Trophoblast cell (in vitro differentiated cells and primary cell): ENCODE measurements around the gene HS6ST3.

ENCODE experiments used
- DNase-seq, 2 donors: peaks; one replicate each; pipeline ENCODE4 v3.0.0-alpha.2; 2016
- H2AFZ ChIP-seq: 2 replicates; pipeline ENCODE4 v1.6.1; 2013; ENCODE audit warnings: low read length, moderate library complexity, mild to moderate bottlenecking; ENCODE audit not compliant: insufficient read depth, poor library complexity
- H2AK5ac ChIP-seq: 2 replicates; pipeline ENCODE4 v1.6.1; 2013; ENCODE audit warnings: mild to moderate bottlenecking, low read length
- H2BK120ac ChIP-seq: 2 replicates; pipeline ENCODE4 v1.6.1; 2013; ENCODE audit warnings: low read length, mild to moderate bottlenecking, moderate library complexity; ENCODE audit not compliant: insufficient read depth, poor library complexity
- H2BK12ac ChIP-seq: 2 replicates; pipeline ENCODE4 v1.6.1; 2013; ENCODE audit warnings: mild to moderate bottlenecking, low read length, moderate library complexity
- H2BK5ac ChIP-seq: 2 replicates; pipeline ENCODE4 v1.6.1; 2013; ENCODE audit warnings: low read length, low read depth, moderate library complexity, mild to moderate bottlenecking; ENCODE audit not compliant: poor library complexity
- H3K14ac ChIP-seq: 2 replicates; pipeline ENCODE4 v1.6.1; 2013; ENCODE audit warnings: mild to moderate bottlenecking, low read length
- H3K18ac ChIP-seq: 2 replicates; pipeline ENCODE4 v1.6.1; 2013; ENCODE audit warnings: mild to moderate bottlenecking, low read length
- H3K23ac ChIP-seq: 2 replicates; pipeline ENCODE4 v1.6.1; 2013; ENCODE audit warnings: low read length
- H3K27ac ChIP-seq: 2 replicates; pipeline ENCODE4 v1.5.1; 2013; ENCODE audit warnings: low read depth, mild to moderate bottlenecking, inconsistent platforms, low read length, moderate library complexity
- H3K27me3 ChIP-seq: 2 replicates; pipeline ENCODE4 v1.6.1; 2013; ENCODE audit warnings: inconsistent platforms, mild to moderate bottlenecking, low read length, moderate library complexity; ENCODE audit not compliant: insufficient read depth
- H3K36me3 ChIP-seq, 2 experiments: 1 replicate in 1 of 2; 2 replicates in 1 of 2; pipeline ENCODE4 v1.6.1; 2013; ENCODE audit warnings: low read length in 2 of 2, mild to moderate bottlenecking in 2 of 2, moderate library complexity in 1 of 2; ENCODE audit not compliant: insufficient read depth in 2 of 2, control insufficient read depth in 1 of 2
- H3K4ac ChIP-seq: 2 replicates; pipeline ENCODE4 v1.6.1; 2013; ENCODE audit warnings: low read depth, mild to moderate bottlenecking, low read length, moderate library complexity
- H3K4me1 ChIP-seq, 2 experiments: 1 replicate in 1 of 2; 2 replicates in 1 of 2; pipeline ENCODE4 v1.6.1; 2013; ENCODE audit warnings: low read length in 2 of 2, mild to moderate bottlenecking in 2 of 2, moderate library complexity in 1 of 2; ENCODE audit not compliant: insufficient read depth in 2 of 2, control insufficient read depth in 1 of 2
- H3K4me2 ChIP-seq: 2 replicates; pipeline ENCODE4 v1.6.1; 2013; ENCODE audit warnings: inconsistent platforms, mild to moderate bottlenecking, low read length, moderate library complexity
- H3K4me3 ChIP-seq: 2 replicates; pipeline ENCODE4 v1.5.1; 2013; ENCODE audit warnings: mild to moderate bottlenecking, low read depth, low read length, inconsistent platforms
- H3K79me1 ChIP-seq: one replicate; pipeline ENCODE4 v1.6.1; 2013; ENCODE audit warnings: low read length
- H3K79me2 ChIP-seq: 2 replicates; pipeline ENCODE4 v1.6.1; 2013; ENCODE audit warnings: low read length, mild to moderate bottlenecking; ENCODE audit not compliant: control insufficient read depth, insufficient read depth, poor library complexity
- H3K9ac ChIP-seq: 2 replicates; pipeline ENCODE4 v1.6.1; 2013; ENCODE audit warnings: mild to moderate bottlenecking, low read length
- H3K9me3 ChIP-seq: 2 replicates; pipeline ENCODE4 v1.6.1; 2013; ENCODE audit warnings: low read depth, mild to moderate bottlenecking, control low read depth, inconsistent platforms, low read length; ENCODE audit not compliant: insufficient read depth
- H4K12ac ChIP-seq: 2 replicates; pipeline ENCODE4 v1.6.1; 2013; ENCODE audit warnings: low read depth, mild to moderate bottlenecking, low read length, moderate library complexity
- H4K8ac ChIP-seq: 2 replicates; pipeline ENCODE4 v1.6.1; 2013; ENCODE audit warnings: low read depth, mild to moderate bottlenecking, low read length, moderate library complexity
- H4K91ac ChIP-seq: one replicate; pipeline ENCODE4 v1.6.1; 2013; ENCODE audit warnings: low read depth, mild to moderate bottlenecking, low read length, moderate library complexity
- WGBS: extraction: QIAGEN DNeasy Blood & Tissue Kit; methylation state at CpG from one replicate; pipeline ENCODE4 v1.1.7; 2013; ENCODE audit warnings: missing lambda C conversion rate; ENCODE audit not compliant: insufficient read length, insufficient coverage; ENCODE audit errors: extremely low coverage; 5-methylcytosine and 5-hydroxymethylcytosine counted together

Gene HS6ST3

DNA sequence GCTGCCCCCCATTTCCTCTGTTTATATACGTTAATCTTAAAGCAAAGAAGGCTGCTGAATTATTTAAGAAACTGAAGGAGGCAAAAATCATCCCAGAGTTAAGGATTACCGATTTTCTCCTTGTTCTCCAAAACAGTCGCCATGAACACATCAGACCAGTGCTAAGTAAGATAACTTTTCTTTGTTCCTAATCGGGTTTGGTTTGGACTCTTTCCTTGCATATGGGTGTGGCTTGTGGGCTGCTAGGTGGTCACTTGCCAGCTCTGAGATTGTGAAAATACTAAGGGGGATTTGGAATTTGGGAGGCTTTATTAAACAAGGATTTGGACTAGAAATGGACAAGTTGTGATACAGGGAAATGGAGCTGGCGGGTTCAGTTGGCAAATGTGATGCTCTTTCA is 692.3 kb downstream of the HS6ST3 start:
- H3K79me2 ChIP-seq = no peaks in the 10 kb centered on the region
- H2BK12ac ChIP-seq = no peak overlapping the region
- H3K27ac ChIP-seq = no peak overlapping the region
- no peak overlapping the region for H4K91ac ChIP-seq
- H3K23ac ChIP-seq = no peak overlapping the region
- H3K14ac ChIP-seq = no peak overlapping the region
- no peaks in the 10 kb centered on the region for H3K27me3 ChIP-seq
- H3K18ac ChIP-seq = no peak overlapping the region
- no peak overlapping the region for H4K12ac ChIP-seq
- H3K9me3 ChIP-seq = no peaks in the 10 kb centered on the region
- no peak overlapping the region for H3K4me3 ChIP-seq
- H3K4ac ChIP-seq = no peak overlapping the region
- no peak overlapping the region for H2BK5ac ChIP-seq
- H2AK5ac ChIP-seq = no peak overlapping the region
- no peak overlapping the region for H3K9ac ChIP-seq
- no peak overlapping the region for H3K4me2 ChIP-seq
- WGBS = no CpG with 5 or more reads among the region's 5 CpGs
- DNase-seq = no peak
- no peak overlapping the region for H2BK120ac ChIP-seq
- no peak overlapping the region for H4K8ac ChIP-seq
- H3K4me1 ChIP-seq = peaks cover 0 to 2% of the 10 kb centered on the region in 2 experiments
- no peak overlapping the region for H2AFZ ChIP-seq
- H3K36me3 ChIP-seq = no peaks in the 10 kb centered on the region
- H3K79me1 ChIP-seq = no peaks in the 10 kb centered on the region

DNA sequence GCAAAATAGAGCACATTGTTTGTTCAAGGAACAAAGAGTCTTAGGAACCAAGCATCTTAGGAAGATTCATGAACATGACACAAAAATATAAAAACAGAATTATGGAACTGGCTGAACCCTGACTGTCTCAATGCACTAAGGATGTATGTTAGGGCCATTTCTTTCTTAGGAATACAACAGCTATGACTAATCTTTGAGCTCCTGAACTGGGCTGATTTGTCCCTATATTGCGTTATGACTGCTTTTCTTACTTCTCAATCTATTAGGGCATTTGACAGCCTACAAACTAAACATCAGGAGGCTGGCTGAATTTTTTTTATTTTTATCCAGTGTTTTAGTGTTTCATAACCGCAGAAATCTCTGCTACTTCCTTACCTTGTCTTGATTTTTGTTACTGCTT is 693.1 kb downstream of the HS6ST3 start:
- no peak overlapping the region for H4K8ac ChIP-seq
- H2BK12ac ChIP-seq = no peak overlapping the region
- no peaks in the 10 kb centered on the region for H3K36me3 ChIP-seq
- no peak overlapping the region for H3K4ac ChIP-seq
- H3K79me2 ChIP-seq = no peaks in the 10 kb centered on the region
- H2BK5ac ChIP-seq = no peak overlapping the region
- no peak overlapping the region for H3K4me3 ChIP-seq
- H3K23ac ChIP-seq = no peak overlapping the region
- no peak overlapping the region for H3K9ac ChIP-seq
- peaks cover 0 to 2% of the 10 kb centered on the region in 2 experiments for H3K4me1 ChIP-seq
- no peak overlapping the region for H4K91ac ChIP-seq
- no peak overlapping the region for H3K18ac ChIP-seq
- no CpG with 5 or more reads among the region's 2 CpGs for WGBS
- no peaks in the 10 kb centered on the region for H3K79me1 ChIP-seq
- H3K14ac ChIP-seq = no peak overlapping the region
- DNase-seq = no peak
- no peak overlapping the region for H3K27ac ChIP-seq
- no peak overlapping the region for H2BK120ac ChIP-seq
- H2AK5ac ChIP-seq = no peak overlapping the region
- H3K9me3 ChIP-seq = no peaks in the 10 kb centered on the region
- H2AFZ ChIP-seq = no peak overlapping the region
- H3K4me2 ChIP-seq = no peak overlapping the region
- no peak overlapping the region for H4K12ac ChIP-seq
- no peaks in the 10 kb centered on the region for H3K27me3 ChIP-seq

DNA sequence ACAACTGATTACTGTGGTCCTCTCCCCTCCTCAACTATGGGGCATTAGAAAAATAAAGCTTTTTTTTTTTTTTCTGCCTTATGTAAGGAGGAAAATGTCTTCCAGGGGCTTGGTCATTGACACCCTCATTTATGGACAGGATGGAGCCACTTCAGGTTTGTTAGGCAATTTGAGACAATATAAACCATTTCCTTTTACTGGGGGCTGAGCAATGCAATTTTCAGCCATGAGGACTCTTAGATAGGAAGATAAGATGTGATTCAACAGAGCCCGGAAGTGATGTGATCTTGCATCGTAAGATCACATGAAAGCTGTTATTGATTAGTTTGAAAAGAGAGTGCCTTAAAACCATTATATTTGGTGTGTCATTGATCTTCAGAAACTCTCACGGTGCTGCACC is 693.6 kb downstream of the HS6ST3 start:
- Histone ChIP-seq H3K27ac (no peak overlapping the region), H3K9ac (no peak overlapping the region), H3K18ac (no peak overlapping the region), H3K4me2 (no peak overlapping the region), H2AK5ac (no peak overlapping the region), H3K4ac (no peak overlapping the region), H2AFZ (no peak overlapping the region), H3K4me3 (no peak overlapping the region), H2BK12ac (no peak overlapping the region), H3K14ac (no peak overlapping the region), H3K27me3 (no peaks in the 10 kb centered on the region), H4K12ac (no peak overlapping the region), H4K91ac (no peak overlapping the region), H3K23ac (no peak overlapping the region), H3K9me3 (no peaks in the 10 kb centered on the region), H3K79me2 (no peaks in the 10 kb centered on the region), H3K79me1 (no peaks in the 10 kb centered on the region), H4K8ac (no peak overlapping the region), H2BK120ac (no peak overlapping the region), H2BK5ac (no peak overlapping the region), H3K36me3 (no peaks in the 10 kb centered on the region), H3K4me1 (peaks cover 0 to 2% of the 10 kb centered on the region in 2 experiments)
- no peak for DNase-seq
- no CpG with 5 or more reads among the region's 3 CpGs for WGBS

DNA sequence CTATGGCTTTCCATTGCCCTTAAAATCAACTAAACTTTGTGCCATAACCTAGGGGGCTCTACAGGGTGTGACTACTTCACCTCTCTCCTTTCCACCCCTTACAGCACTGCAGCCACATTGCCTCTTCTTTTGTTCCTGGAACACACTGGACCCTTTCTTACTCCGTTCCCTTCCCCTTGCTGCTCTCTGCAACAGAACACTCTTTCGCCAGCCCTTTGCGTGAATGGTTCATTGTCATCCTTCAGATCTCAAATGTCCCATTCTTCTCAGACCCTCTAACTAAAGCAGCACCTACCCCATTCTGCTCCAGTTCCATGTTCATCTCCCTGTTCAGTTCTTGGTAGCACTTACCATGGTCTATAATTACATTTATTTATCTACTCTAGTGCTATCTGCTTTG is 696.1 kb downstream of the HS6ST3 start:
- no peak overlapping the region for H3K18ac ChIP-seq
- H3K4me1 ChIP-seq = no peaks in the 10 kb centered on the region
- no peak overlapping the region for H4K91ac ChIP-seq
- no peaks in the 10 kb centered on the region for H3K36me3 ChIP-seq
- no peak overlapping the region for H4K8ac ChIP-seq
- no peaks in the 10 kb centered on the region for H3K27me3 ChIP-seq
- no peak overlapping the region for H3K4me2 ChIP-seq
- H2BK120ac ChIP-seq = no peak overlapping the region
- H3K14ac ChIP-seq = no peak overlapping the region
- no peak overlapping the region for H3K4me3 ChIP-seq
- no peaks in the 10 kb centered on the region for H3K9me3 ChIP-seq
- WGBS = no CpG with 5 or more reads among the region's 3 CpGs
- no peak overlapping the region for H2AK5ac ChIP-seq
- H3K79me2 ChIP-seq = no peaks in the 10 kb centered on the region
- no peak overlapping the region for H4K12ac ChIP-seq
- no peak overlapping the region for H2AFZ ChIP-seq
- DNase-seq = no peak
- H3K4ac ChIP-seq = no peak overlapping the region
- no peak overlapping the region for H2BK5ac ChIP-seq
- H3K23ac ChIP-seq = no peak overlapping the region
- no peaks in the 10 kb centered on the region for H3K79me1 ChIP-seq
- H2BK12ac ChIP-seq = no peak overlapping the region
- H3K27ac ChIP-seq = no peak overlapping the region
- H3K9ac ChIP-seq = no peak overlapping the region
